OCI-LY1 (cell line): ENCODE data around the gene SYNDIG1.

Source experiments
- H2AFZ ChIP-seq: fragments of 200-600 bp; sonication (generic), shearing (Covaris generic); 2 replicates; pipeline ENCODE4 v1.6.0; 2014; ENCODE audit warnings: antibody characterized with exemption, mild to moderate bottlenecking, low read length
- H3F3A ChIP-seq: fragments of 200-600 bp; sonication (generic), shearing (Covaris generic); 2 replicates; pipeline ENCODE4 v1.6.0; 2014; ENCODE audit warnings: mild to moderate bottlenecking, antibody characterized with exemption, low read length, moderate library complexity; ENCODE audit not compliant: insufficient read depth
- H3K27ac ChIP-seq: fragments of 200-600 bp; sonication (generic); 2 replicates; pipeline ENCODE4 v1.5.1; 2014; ENCODE audit warnings: low read length, mixed run types, mild to moderate bottlenecking, low read depth; ENCODE audit not compliant: poor library complexity, severe bottlenecking
- H3K27me3 ChIP-seq: fragments of 200-600 bp; sonication (generic); 2 replicates; pipeline ENCODE4 v1.6.0; 2014; ENCODE audit warnings: antibody characterized with exemption, mild to moderate bottlenecking, low read length, moderate library complexity; ENCODE audit not compliant: insufficient read depth
- H3K36me3 ChIP-seq: fragments of 200-600 bp; sonication (generic); 2 replicates; pipeline ENCODE4 v1.6.1; 2014; ENCODE audit warnings: mild to moderate bottlenecking, antibody characterized with exemption, low read length, moderate library complexity, mixed read lengths; ENCODE audit not compliant: insufficient read depth
- H3K4me1 ChIP-seq: fragments of 200-600 bp; sonication (generic); 2 replicates; pipeline ENCODE4 v1.5.1; 2014; ENCODE audit warnings: mild to moderate bottlenecking, low read length, moderate library complexity; ENCODE audit not compliant: insufficient read depth, severe bottlenecking
- H3K4me2 ChIP-seq: fragments of 200-600 bp; sonication (generic), shearing (Covaris generic); 2 replicates; pipeline ENCODE4 v1.6.1; 2014; ENCODE audit warnings: low read length
- H3K4me3 ChIP-seq: fragments of 200-600 bp; sonication (generic); 2 replicates; pipeline ENCODE4 v1.5.1; 2014; ENCODE audit warnings: low read length, low read depth, mild to moderate bottlenecking, mixed read lengths; ENCODE audit not compliant: poor library complexity, severe bottlenecking
- H3K79me2 ChIP-seq: fragments of 200-600 bp; shearing (Covaris generic); 2 replicates; pipeline ENCODE4 v1.6.1; 2016; ENCODE audit warnings: mixed run types, low read length, mixed read lengths; ENCODE audit not compliant: insufficient read depth
- H3K9ac ChIP-seq: fragments of 200-600 bp; sonication (generic), shearing (Covaris generic); 2 replicates; pipeline ENCODE4 v1.6.1; 2014; ENCODE audit warnings: mild to moderate bottlenecking, low read length, mixed read lengths
- H3K9me2 ChIP-seq: fragments of 200-600 bp; sonication (generic), shearing (Covaris generic); 2 replicates; pipeline ENCODE4 v1.6.1; 2014; ENCODE audit warnings: low read depth, mild to moderate bottlenecking, low read length, mixed read lengths
- H3K9me3 ChIP-seq: fragments of 200-600 bp; shearing (Covaris generic); 2 replicates; pipeline ENCODE4 v1.6.1; 2014; ENCODE audit warnings: low read length, mixed read lengths
- H4K20me1 ChIP-seq: fragments of 200-600 bp; sonication (generic), shearing (Covaris generic); 2 replicates; pipeline ENCODE4 v1.6.0; 2016; ENCODE audit warnings: mild to moderate bottlenecking, low read length; ENCODE audit not compliant: insufficient read depth
- CTCF ChIP-seq: fragments of 200-600 bp; sonication (generic), shearing (Covaris generic); IDR thresholded peaks from 2 replicates; pipeline ENCODE4 v1.5.1; 2017; ENCODE audit warnings: mild to moderate bottlenecking, antibody characterized with exemption, low read length, moderate library complexity, mixed read lengths
- EZH2 ChIP-seq: fragments of 200-600 bp; sonication (generic), shearing (Covaris generic); IDR thresholded peaks from 2 replicates; pipeline ENCODE4 v1.8.0; 2017; ENCODE audit warnings: borderline replicate concordance, mixed run types, mild to moderate bottlenecking, antibody characterized with exemption, low read length, moderate library complexity, mixed read lengths

The SYNDIG1 gene

GRCh38 chr20:24537210-24537609, 67.8 kb downstream of the SYNDIG1 start:
- Histone ChIP-seq H3K4me2 (no peak overlapping the region), H3K27ac (no peak overlapping the region), H2AFZ (no peak overlapping the region), H4K20me1 (no peaks in the 10 kb centered on the region), H3F3A (no peaks in the 10 kb centered on the region), H3K4me1 (no peaks in the 10 kb centered on the region), H3K9me3 (no peaks in the 10 kb centered on the region), H3K4me3 (no peak overlapping the region), H3K9ac (no peak overlapping the region), H3K36me3 (no peaks in the 10 kb centered on the region), H3K9me2 (no peaks in the 10 kb centered on the region), H3K79me2 (no peaks in the 10 kb centered on the region), H3K27me3 (no peaks in the 10 kb centered on the region)
- TF ChIP-seq EZH2 (no peak), CTCF (no peak)

GRCh38 chr20:24542721-24543120, 73.3 kb downstream of the SYNDIG1 start:
- Histone ChIP-seq H3K4me1 (no peaks in the 10 kb centered on the region), H3K9me2 (no peaks in the 10 kb centered on the region), H3K9ac (no peak overlapping the region), H2AFZ (no peak overlapping the region), H3K79me2 (no peaks in the 10 kb centered on the region), H3K4me3 (no peak overlapping the region), H3F3A (no peaks in the 10 kb centered on the region), H4K20me1 (no peaks in the 10 kb centered on the region), H3K36me3 (no peaks in the 10 kb centered on the region), H3K4me2 (no peak overlapping the region), H3K27ac (no peak overlapping the region), H3K9me3 (no peaks in the 10 kb centered on the region), H3K27me3 (no peaks in the 10 kb centered on the region)
- no peak for TF ChIP-seq CTCF
- TF ChIP-seq EZH2 = no peak

- H3K27me3 ChIP-seq = no peaks in the 10 kb centered on the region
- H3K9me3 ChIP-seq = no peaks in the 10 kb centered on the region
- TF ChIP-seq CTCF (no peak), EZH2 (no peak)
- H3K4me2 ChIP-seq = no peak overlapping the region
- no peaks in the 10 kb centered on the region for H4K20me1 ChIP-seq
- no peaks in the 10 kb centered on the region for H3K79me2 ChIP-seq
- H3F3A ChIP-seq = no peaks in the 10 kb centered on the region
- no peaks in the 10 kb centered on the region for H3K4me1 ChIP-seq
- no peaks in the 10 kb centered on the region for H3K36me3 ChIP-seq
- no peak overlapping the region for H2AFZ ChIP-seq
- H3K27ac ChIP-seq = no peak overlapping the region
- no peak overlapping the region for H3K4me3 ChIP-seq
- no peaks in the 10 kb centered on the region for H3K9me2 ChIP-seq
- H3K9ac ChIP-seq = no peak overlapping the region
These were observed 73.7 kb downstream of the SYNDIG1 start for GRCh38 chr20:24543168-24543567.
